Measurements from ENCODE around the gene NUSAP1. TPM values are rescaled to one million over a fixed set of nuclear protein-coding genes. Genes with fewer than 3 reads are reported as not detected.

NUSAP1 gene
- polyA plus RNA-seq, 3 donors, result 2.4 to 4.0 (median 3.5) TPM

DNA sequence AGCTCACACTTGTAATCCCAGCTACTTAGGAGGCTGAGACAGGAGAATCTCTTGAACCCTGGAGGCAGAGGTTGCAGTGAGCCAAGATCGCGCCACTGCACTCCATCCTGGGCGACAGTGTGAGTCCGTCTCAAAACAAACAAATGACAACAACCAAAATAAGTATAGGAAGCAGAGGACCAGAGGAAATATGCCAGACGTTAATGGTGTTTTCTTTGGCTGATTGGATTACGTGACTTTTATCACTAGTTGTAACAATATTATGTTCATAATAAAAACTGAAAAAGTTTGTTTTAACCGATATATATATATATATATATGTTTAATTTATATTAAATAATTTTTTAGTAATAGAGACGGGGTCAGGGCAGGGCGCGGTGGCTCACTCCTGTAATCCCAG, 21.7 kb downstream of the NUSAP1 start:
- H3K4me2 ChIP-seq (replicated peaks; ENCODE audit: extremely low read depth, low read length, poor library complexity, severe bottlenecking), result no peak overlapping the region
- H3K27ac ChIP-seq (ENCODE audit: low read depth in 1 of 2, low read length in 2 of 2), result no peak overlapping the region
- H3K79me2 ChIP-seq (ENCODE audit: insufficient read depth, low read length), result peaks cover 8% of the 10 kb centered on the region
- WGBS (ENCODE audit: insufficient coverage), result no CpG with 5 or more reads among the region's 10 CpGs
- peaks cover 0 to 2% (median 0%) of the 10 kb centered on the region in 3 donors for H3K27me3 Mint-ChIP-seq (ENCODE audit: low read depth in 3 of 3)
- no peaks in the 10 kb centered on the region for H4K20me1 ChIP-seq (ENCODE audit: insufficient read depth, low read length)
- no peak overlapping the region for H3K4me3 ChIP-seq (replicated peaks in 1 of 3; ENCODE audit: low read depth in 2 of 3, low read length in 3 of 3)
- TF ChIP-seq, protein P1, sequence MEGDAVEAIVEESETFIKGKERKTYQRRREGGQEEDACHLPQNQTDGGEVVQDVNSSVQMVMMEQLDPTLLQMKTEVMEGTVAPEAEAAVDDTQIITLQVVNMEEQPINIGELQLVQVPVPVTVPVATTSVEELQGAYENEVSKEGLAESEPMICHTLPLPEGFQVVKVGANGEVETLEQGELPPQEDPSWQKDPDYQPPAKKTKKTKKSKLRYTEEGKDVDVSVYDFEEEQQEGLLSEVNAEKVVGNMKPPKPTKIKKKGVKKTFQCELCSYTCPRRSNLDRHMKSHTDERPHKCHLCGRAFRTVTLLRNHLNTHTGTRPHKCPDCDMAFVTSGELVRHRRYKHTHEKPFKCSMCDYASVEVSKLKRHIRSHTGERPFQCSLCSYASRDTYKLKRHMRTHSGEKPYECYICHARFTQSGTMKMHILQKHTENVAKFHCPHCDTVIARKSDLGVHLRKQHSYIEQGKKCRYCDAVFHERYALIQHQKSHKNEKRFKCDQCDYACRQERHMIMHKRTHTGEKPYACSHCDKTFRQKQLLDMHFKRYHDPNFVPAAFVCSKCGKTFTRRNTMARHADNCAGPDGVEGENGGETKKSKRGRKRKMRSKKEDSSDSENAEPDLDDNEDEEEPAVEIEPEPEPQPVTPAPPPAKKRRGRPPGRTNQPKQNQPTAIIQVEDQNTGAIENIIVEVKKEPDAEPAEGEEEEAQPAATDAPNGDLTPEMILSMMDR (IDR thresholded peaks at IDR 0.05), result no peak
- H3K27ac Mint-ChIP-seq, result no peak overlapping the region
- peaks cover 58 to 84% of the 10 kb centered on the region in 2 donors for H3K36me3 ChIP-seq (replicated peaks in 1 of 2; ENCODE audit: control insufficient read depth in 1 of 2, insufficient read depth in 2 of 2, low read length in 2 of 2)
- no peak overlapping the region for H2AFZ ChIP-seq (ENCODE audit: insufficient read depth, low read depth, low read length, poor library complexity, severe bottlenecking)
- H3K4me1 ChIP-seq (ENCODE audit: control insufficient read depth in 1 of 2, insufficient read depth in 2 of 2, low read length in 2 of 2), result no peaks in the 10 kb centered on the region
- no peak overlapping the region for H3K4me3 Mint-ChIP-seq
- H3K9me3 ChIP-seq (replicated peaks in 1 of 2; ENCODE audit: control insufficient read depth in 1 of 2, insufficient read depth in 1 of 2, low read length in 2 of 2), result no peaks in the 10 kb centered on the region
- H3K4me1 Mint-ChIP-seq, result no peaks in the 10 kb centered on the region
- H3K9ac ChIP-seq (ENCODE audit: insufficient read depth, low read length, poor library complexity, severe bottlenecking), result no peak overlapping the region
- H3K36me3 Mint-ChIP-seq, result peaks cover 50 to 82% of the 10 kb centered on the region in 2 donors
- H3K9me3 Mint-ChIP-seq, result no peaks in the 10 kb centered on the region
- DNase-seq, result no peak
- intact Hi-C loops (cut with micrococcal nuclease), result no loop called here
- no peaks in the 10 kb centered on the region for H3K27me3 ChIP-seq (ENCODE audit: control insufficient read depth in 2 of 2, insufficient read depth in 2 of 2, low read length in 2 of 2)

DNA sequence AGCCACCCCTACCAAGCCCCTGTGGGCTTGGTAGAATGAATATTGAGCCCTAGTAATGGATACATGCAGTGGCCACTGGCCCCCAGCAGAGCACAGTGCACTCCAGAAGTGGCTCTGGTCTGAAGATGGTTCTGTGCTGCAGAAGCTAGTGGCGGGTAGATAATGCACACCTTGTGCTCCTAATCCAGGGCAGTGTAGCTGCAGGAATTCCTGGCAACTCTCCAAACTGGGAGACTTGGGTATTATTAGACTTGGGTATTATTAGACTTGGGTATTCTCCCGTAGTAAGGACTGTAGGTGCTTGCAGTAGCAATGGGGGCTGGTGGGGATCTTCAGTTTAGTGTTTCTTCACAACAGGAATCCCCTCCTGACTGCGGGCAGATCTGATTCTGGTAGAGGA, 34.7 kb downstream of the NUSAP1 start:
- DNase-seq, result no peak
- H3K4me3 ChIP-seq (replicated peaks in 1 of 3; ENCODE audit: low read depth in 2 of 3, low read length in 3 of 3), result no peak overlapping the region
- peaks cover 44 to 77% of the 10 kb centered on the region in 2 donors for H3K36me3 Mint-ChIP-seq

More for the DNA sequence above, 34.7 kb downstream of the NUSAP1 start:
- Mint-ChIP-seq H3K4me3 (no peak overlapping the region), H3K9me3 (no peaks in the 10 kb centered on the region), H3K4me1 (no peaks in the 10 kb centered on the region), H3K27me3 (ENCODE audit: low read depth in 3 of 3) (peaks cover 0 to 2% (median 0%) of the 10 kb centered on the region in 3 donors), H3K27ac (peak overlapping the region in 6 of 7 donors; percentile 12 to 80 (median 52))
- Histone ChIP-seq H3K9ac (ENCODE audit: insufficient read depth, low read length, poor library complexity, severe bottlenecking) (no peak overlapping the region), H3K36me3 (replicated peaks in 1 of 2; ENCODE audit: control insufficient read depth in 1 of 2, insufficient read depth in 2 of 2, low read length in 2 of 2) (peaks cover 48 to 82% of the 10 kb centered on the region in 2 donors), H2AFZ (ENCODE audit: insufficient read depth, low read depth, low read length, poor library complexity, severe bottlenecking) (no peak overlapping the region), H3K27me3 (ENCODE audit: control insufficient read depth in 2 of 2, insufficient read depth in 2 of 2, low read length in 2 of 2) (no peaks in the 10 kb centered on the region), H3K79me2 (ENCODE audit: insufficient read depth, low read length) (peaks cover 29% of the 10 kb centered on the region), H4K20me1 (ENCODE audit: insufficient read depth, low read length) (no peaks in the 10 kb centered on the region), H3K9me3 (replicated peaks in 1 of 2; ENCODE audit: control insufficient read depth in 1 of 2, insufficient read depth in 1 of 2, low read length in 2 of 2) (no peaks in the 10 kb centered on the region), H3K27ac (ENCODE audit: low read depth in 1 of 2, low read length in 2 of 2) (peak overlapping the region in 1 of 2 donors; percentile 12), H3K4me2 (replicated peaks; ENCODE audit: extremely low read depth, low read length, poor library complexity, severe bottlenecking) (no peak overlapping the region), H3K4me1 (ENCODE audit: control insufficient read depth in 1 of 2, insufficient read depth in 2 of 2, low read length in 2 of 2) (no peaks in the 10 kb centered on the region)
- TF ChIP-seq, protein P1 (IDR thresholded peaks at IDR 0.05), result no peak
- 100% methylated on average over 1 of the region's 3 CpGs for WGBS (ENCODE audit: insufficient coverage)
- intact Hi-C loops (cut with micrococcal nuclease), result no loop called here

Measured in CD14-positive monocyte (primary cell).